Measurements from ENCODE around the gene SLC25A3. TPM values are rescaled to one million over a fixed set of nuclear protein-coding genes. Genes with fewer than 3 reads are reported as not detected.
A peak's percentile ranks its signal among the peaks of the same experiment; 100 is the strongest.

Gene SLC25A3
- polyA plus RNA-seq (2012; ENCODE audit: insufficient read length, low read depth) = 665 TPM

- TF ChIP-seq POLR2AphosphoS5 (IDR thresholded peaks at IDR 0.05; ENCODE audit: low read depth, low read length) = peak; percentile 100
- peak; percentile 94 for TF ChIP-seq TAF1 (IDR thresholded peaks at IDR 0.05; ENCODE audit: borderline replicate concordance, insufficient read depth, low read length)
- peak; percentile 77; the same call in 1 of the 2 replicates for TF ChIP-seq SIN3A (IDR thresholded peaks at IDR 0.05; ENCODE audit: borderline replicate concordance, insufficient read depth, low read length)
- peak in 1 of 2 experiments; percentile 66; a peak in 2 of 4 replicates for TF ChIP-seq REST (IDR thresholded peaks at IDR 0.05; ENCODE audit: insufficient read depth in 1 of 2, low read depth in 2 of 2, low read length in 2 of 2)
- TF ChIP-seq FOXP2 (optimal IDR thresholded peaks at IDR 0.05; ENCODE audit: borderline replicate concordance, extremely low read depth, extremely low read length, insufficient read depth) = peak; percentile 94
These were observed at the start of gene SLC25A3 for GRCh38 chr12:98593351-98594049. TSS of gene SLC25A3 (plus strand) at chr12:98593686. CDS start at chr12:98593979, 293 bp downstream.

GRCh38 chr12:98543701-98544100, 49.8 kb upstream of the SLC25A3 start:
- TF ChIP-seq FOXP2 (optimal IDR thresholded peaks at IDR 0.05; ENCODE audit: borderline replicate concordance, extremely low read depth, extremely low read length, insufficient read depth) (no peak), TAF1 (IDR thresholded peaks at IDR 0.05; ENCODE audit: borderline replicate concordance, insufficient read depth, low read length) (no peak), REST (IDR thresholded peaks at IDR 0.05; ENCODE audit: insufficient read depth in 1 of 2, low read depth in 2 of 2, low read length in 2 of 2) (no peak), SIN3A (IDR thresholded peaks at IDR 0.05; ENCODE audit: borderline replicate concordance, insufficient read depth, low read length) (no peak), POLR2AphosphoS5 (IDR thresholded peaks at IDR 0.05; ENCODE audit: low read depth, low read length) (no peak)

GRCh38 chr12:98544751-98545150, 48.7 kb upstream of the SLC25A3 start:
- TF ChIP-seq SIN3A (IDR thresholded peaks at IDR 0.05; ENCODE audit: borderline replicate concordance, insufficient read depth, low read length) (no peak), POLR2AphosphoS5 (IDR thresholded peaks at IDR 0.05; ENCODE audit: low read depth, low read length) (no peak), FOXP2 (optimal IDR thresholded peaks at IDR 0.05; ENCODE audit: borderline replicate concordance, extremely low read depth, extremely low read length, insufficient read depth) (no peak), REST (IDR thresholded peaks at IDR 0.05; ENCODE audit: insufficient read depth in 1 of 2, low read depth in 2 of 2, low read length in 2 of 2) (no peak), TAF1 (IDR thresholded peaks at IDR 0.05; ENCODE audit: borderline replicate concordance, insufficient read depth, low read length) (no peak)

- no peak for TF ChIP-seq POLR2AphosphoS5 (IDR thresholded peaks at IDR 0.05; ENCODE audit: low read depth, low read length)
- TF ChIP-seq FOXP2 (optimal IDR thresholded peaks at IDR 0.05; ENCODE audit: borderline replicate concordance, extremely low read depth, extremely low read length, insufficient read depth) = no peak
- no peak for TF ChIP-seq TAF1 (IDR thresholded peaks at IDR 0.05; ENCODE audit: borderline replicate concordance, insufficient read depth, low read length)
- TF ChIP-seq SIN3A (IDR thresholded peaks at IDR 0.05; ENCODE audit: borderline replicate concordance, insufficient read depth, low read length) = no peak
- TF ChIP-seq REST (IDR thresholded peaks at IDR 0.05; ENCODE audit: insufficient read depth in 1 of 2, low read depth in 2 of 2, low read length in 2 of 2) = no peak
These were observed 43.9 kb upstream of the SLC25A3 start for GRCh38 chr12:98549371-98550110.
